ENCODE results near the gene THRA. TPM values are rescaled to one million over a fixed set of nuclear protein-coding genes. Genes with fewer than 3 reads are reported as not detected.

The THRA gene
- total RNA-seq, 1 donor from 2014 or later, result 7.1 TPM

GRCh38 chr17:40022497-40022896, 40.3 kb upstream of the THRA start:
- no peak for DNase-seq (ENCODE audit: low read depth)
- H3K4me3 ChIP-seq (ENCODE audit: low read depth, low read length), result no peak overlapping the region
- no peaks in the 10 kb centered on the region for H3K27me3 ChIP-seq (ENCODE audit: control insufficient read depth, insufficient read depth, low read length)
- no peak for TF ChIP-seq CTCF (IDR thresholded peaks at IDR 0.05; ENCODE audit: insufficient read depth, low read length, poor library complexity, severe bottlenecking)
- no peaks in the 10 kb centered on the region for H3K36me3 ChIP-seq (ENCODE audit: control insufficient read depth, insufficient read depth, low read length)

- Histone ChIP-seq H3K36me3 (ENCODE audit: control insufficient read depth, insufficient read depth, low read length) (no peaks in the 10 kb centered on the region), H3K27me3 (ENCODE audit: control insufficient read depth, insufficient read depth, low read length) (no peaks in the 10 kb centered on the region), H3K4me3 (ENCODE audit: low read depth, low read length) (no peak overlapping the region)
- DNase-seq (ENCODE audit: low read depth), result no peak
- TF ChIP-seq CTCF (IDR thresholded peaks at IDR 0.05; ENCODE audit: insufficient read depth, low read length, poor library complexity, severe bottlenecking), result no peak
Measured at GRCh38 chr17:40022961-40023541, 39.7 kb upstream of the THRA start.

- no peaks in the 10 kb centered on the region for H3K27me3 ChIP-seq (ENCODE audit: control insufficient read depth, insufficient read depth, low read length)
- DNase-seq (ENCODE audit: low read depth), result no peak
- no peak overlapping the region for H3K4me3 ChIP-seq (ENCODE audit: low read depth, low read length)
- no peak for TF ChIP-seq CTCF (IDR thresholded peaks at IDR 0.05; ENCODE audit: insufficient read depth, low read length, poor library complexity, severe bottlenecking)
- H3K36me3 ChIP-seq (ENCODE audit: control insufficient read depth, insufficient read depth, low read length), result no peaks in the 10 kb centered on the region
Measured at GRCh38 chr17:40023590-40024292, 39.0 kb upstream of the THRA start.

- TF ChIP-seq CTCF (IDR thresholded peaks at IDR 0.05; ENCODE audit: insufficient read depth, low read length, poor library complexity, severe bottlenecking), result no peak
- Histone ChIP-seq H3K36me3 (ENCODE audit: control insufficient read depth, insufficient read depth, low read length) (no peaks in the 10 kb centered on the region), H3K27me3 (ENCODE audit: control insufficient read depth, insufficient read depth, low read length) (no peaks in the 10 kb centered on the region), H3K4me3 (ENCODE audit: low read depth, low read length) (no peak overlapping the region)
- no peak for DNase-seq (ENCODE audit: low read depth)
Measured at GRCh38 chr17:40024901-40025300, 37.9 kb upstream of the THRA start.

- Histone ChIP-seq H3K36me3 (ENCODE audit: control insufficient read depth, insufficient read depth, low read length) (no peaks in the 10 kb centered on the region), H3K4me3 (ENCODE audit: low read depth, low read length) (no peak overlapping the region), H3K27me3 (ENCODE audit: control insufficient read depth, insufficient read depth, low read length) (no peaks in the 10 kb centered on the region)
- DNase-seq (ENCODE audit: low read depth), result no peak
- TF ChIP-seq CTCF (IDR thresholded peaks at IDR 0.05; ENCODE audit: insufficient read depth, low read length, poor library complexity, severe bottlenecking), result no peak
Measured at GRCh38 chr17:40025559-40025958, 37.2 kb upstream of the THRA start.
